H9 (cell line): ENCODE measurements around the gene NUCB2. TPM values are rescaled to one million over a fixed set of nuclear protein-coding genes. Genes with fewer than 3 reads are reported as not detected.

Experiments used
- DNase-seq: peaks from one replicate; pipeline ENCODE4 v3.0.0-alpha.2; 2017
- H2AFZ ChIP-seq: one replicate; pipeline ENCODE4 v1.6.1; 2013; ENCODE audit warnings: mild to moderate bottlenecking, low read length, control low read depth, moderate library complexity
- H2AK5ac ChIP-seq: 2 replicates; pipeline ENCODE4 v1.6.1; 2013; ENCODE audit warnings: low read length, control low read depth, mixed read lengths; ENCODE audit not compliant: insufficient read length
- H2BK120ac ChIP-seq: one replicate; pipeline ENCODE4 v1.6.1; 2013; ENCODE audit warnings: low read depth, mild to moderate bottlenecking, low read length, control low read depth, inconsistent platforms; ENCODE audit not compliant: poor library complexity, severe bottlenecking
- H2BK12ac ChIP-seq: 2 replicates; pipeline ENCODE4 v1.6.1; 2013; ENCODE audit warnings: low read length, control low read depth, mixed read lengths, low read depth; ENCODE audit not compliant: insufficient read length
- H2BK15ac ChIP-seq: 2 replicates; pipeline ENCODE4 v1.6.1; 2013; ENCODE audit warnings: low read depth, low read length, control low read depth
- H2BK20ac ChIP-seq: one replicate; pipeline ENCODE4 v1.6.1; 2013; ENCODE audit warnings: low read depth, mild to moderate bottlenecking, low read length, control low read depth, inconsistent platforms; ENCODE audit not compliant: poor library complexity, severe bottlenecking
- H2BK5ac ChIP-seq: 2 replicates; pipeline ENCODE4 v1.6.1; 2013; ENCODE audit warnings: low read length, control low read depth, mixed read lengths; ENCODE audit not compliant: insufficient read length
- H3K14ac ChIP-seq: 2 replicates; pipeline ENCODE4 v1.6.1; 2013; ENCODE audit warnings: low read length, control low read depth; ENCODE audit not compliant: insufficient read depth
- H3K18ac ChIP-seq: 2 replicates; pipeline ENCODE4 v1.6.1; 2013; ENCODE audit warnings: low read depth, mild to moderate bottlenecking, mixed read lengths, low read length, control low read depth; ENCODE audit not compliant: insufficient read length
- H3K23ac ChIP-seq: 2 replicates; pipeline ENCODE4 v1.6.1; 2013; ENCODE audit warnings: low read length, control low read depth, mixed read lengths, low read depth; ENCODE audit not compliant: insufficient read length
- H3K23me2 ChIP-seq: 2 replicates; pipeline ENCODE4 v1.6.1; 2013; ENCODE audit warnings: low read depth, mild to moderate bottlenecking, mixed read lengths, low read length, control low read depth; ENCODE audit not compliant: insufficient read length, poor library complexity, severe bottlenecking
- H3K27ac ChIP-seq: 2 replicates; pipeline ENCODE4 v1.5.1; 2013; ENCODE audit warnings: low read length, control low read depth, mixed read lengths, low read depth; ENCODE audit not compliant: insufficient read length
- H3K27me3 ChIP-seq: 2 replicates; pipeline ENCODE4 v1.6.1; 2013; ENCODE audit warnings: low read length, control low read depth, inconsistent platforms; ENCODE audit not compliant: insufficient read depth
- H3K4ac ChIP-seq: 2 replicates; pipeline ENCODE4 v1.6.1; 2013; ENCODE audit warnings: low read depth, mild to moderate bottlenecking, control low read depth, inconsistent platforms, low read length, moderate library complexity
- H3K4me1 ChIP-seq: 2 replicates; pipeline ENCODE4 v1.6.1; 2013; ENCODE audit warnings: low read length, control low read depth, inconsistent platforms; ENCODE audit not compliant: insufficient read depth
- H3K4me2 ChIP-seq: 2 replicates; pipeline ENCODE4 v1.6.1; 2013; ENCODE audit warnings: low read length, control low read depth, mixed read lengths; ENCODE audit not compliant: insufficient read length, insufficient read depth
- H3K56ac ChIP-seq: 2 replicates; pipeline ENCODE4 v1.6.1; 2013; ENCODE audit warnings: low read depth, mild to moderate bottlenecking, mixed read lengths, low read length, control low read depth; ENCODE audit not compliant: insufficient read length
- H3K79me1 ChIP-seq: 2 replicates; pipeline ENCODE4 v1.6.1; 2013; ENCODE audit warnings: low read depth, mild to moderate bottlenecking, moderate library complexity, low read length, control low read depth, inconsistent platforms; ENCODE audit not compliant: insufficient read depth, poor library complexity, severe bottlenecking
- H3K79me2 ChIP-seq: 2 replicates; pipeline ENCODE4 v1.6.1; 2013; ENCODE audit warnings: low read length, control low read depth, inconsistent platforms; ENCODE audit not compliant: insufficient read depth
- H3K9ac ChIP-seq: 2 replicates; pipeline ENCODE4 v1.6.1; 2013; ENCODE audit warnings: low read length, control low read depth, mixed read lengths; ENCODE audit not compliant: insufficient read length; ENCODE audit errors: extremely low read depth
- H3K9me3 ChIP-seq: one replicate; pipeline ENCODE4 v1.6.1; 2013; ENCODE audit warnings: low read depth, low read length, inconsistent platforms; ENCODE audit not compliant: control insufficient read depth
- H3T11ph ChIP-seq: one replicate; pipeline ENCODE4 v1.6.1; 2013; ENCODE audit warnings: mild to moderate bottlenecking, low read length, control low read depth, inconsistent platforms
- H4K20me1 ChIP-seq: one replicate; pipeline ENCODE4 v1.6.1; 2013; ENCODE audit not compliant: control insufficient read depth, insufficient read length, insufficient read depth
- H4K5ac ChIP-seq: 2 replicates; pipeline ENCODE4 v1.6.1; 2013; ENCODE audit warnings: low read depth, mild to moderate bottlenecking, mixed read lengths, low read length, control low read depth; ENCODE audit not compliant: insufficient read length
- H4K8ac ChIP-seq: replicated peaks from 2 replicates; pipeline ENCODE4 v1.6.1; 2013; ENCODE audit warnings: low read length, control low read depth, mixed read lengths, low read depth; ENCODE audit not compliant: insufficient read length
- H4K91ac ChIP-seq: 2 replicates; pipeline ENCODE4 v1.6.1; 2013; ENCODE audit warnings: low read depth, mild to moderate bottlenecking, moderate library complexity, mixed read lengths, low read length, control low read depth; ENCODE audit not compliant: insufficient read length
- H3K27ac Mint-ChIP-seq, 3 experiments: 2 replicates in 2 of 3; 3 replicates in 1 of 3; pipeline ENCODE4 v1.8.0; 2020 to 2021; ENCODE audit warnings: mixed read lengths in 3 of 3, mild to moderate bottlenecking in 1 of 3, moderate library complexity in 1 of 3
- H3K27me3 Mint-ChIP-seq: 2 replicates; pipeline ENCODE4 v1.8.0; 2021; ENCODE audit warnings: low read depth, mild to moderate bottlenecking, moderate library complexity, mixed read lengths
- H3K36me3 Mint-ChIP-seq, 3 experiments: 2 replicates in 2 of 3; 3 replicates in 1 of 3; pipeline ENCODE4 v1.8.0; 2020 to 2021; ENCODE audit warnings: low read depth in 3 of 3, mixed read lengths in 3 of 3; ENCODE audit not compliant: insufficient read depth in 1 of 3
- H3K4me1 Mint-ChIP-seq, 2 experiments: 2 replicates each; pipeline ENCODE4 v1.8.0; 2020; ENCODE audit warnings: mixed read lengths in 2 of 2
- H3K4me3 Mint-ChIP-seq, 2 experiments: 2 replicates in 1 of 2; 3 replicates in 1 of 2; pipeline ENCODE4 v1.8.0; 2020 to 2021; ENCODE audit warnings: mild to moderate bottlenecking in 2 of 2, mixed read lengths in 2 of 2, moderate library complexity in 1 of 2
- H3K9me3 Mint-ChIP-seq, 2 experiments: 2 replicates in 1 of 2; 3 replicates in 1 of 2; pipeline ENCODE4 v1.8.0; 2020; ENCODE audit warnings: mild to moderate bottlenecking in 2 of 2, mixed read lengths in 2 of 2, moderate library complexity in 1 of 2
- CTCF ChIP-seq: fragments of 200-600 bp; sonication (generic); conservative IDR thresholded peaks from 3 replicates; pipeline ENCODE4 v1.8.0; 2021; ENCODE audit warnings: antibody characterized with exemption, mild to moderate bottlenecking
- WGBS: extraction: QIAGEN DNeasy Blood & Tissue Kit; methylation state at CpG from one replicate; pipeline ENCODE4 v1.1.7; 2013; ENCODE audit warnings: missing lambda C conversion rate, low lambda C conversion rate, mixed read lengths; ENCODE audit not compliant: insufficient read length; ENCODE audit errors: extremely low coverage; 5-methylcytosine and 5-hydroxymethylcytosine counted together
- total RNA-seq: library from RNA; stranded (reverse); gene quantifications from 2 replicates; pipeline ENCODE4 v1.2.1, GENCODE V29; 2021

Gene NUCB2
- total RNA-seq, 1 experiment from 2014 or later: 29.1 TPM

- Mint-ChIP-seq H3K4me3 (no peak overlapping the region), H3K9me3 (peaks cover 56 to 61% of the 10 kb centered on the region in 2 experiments), H3K36me3 (peaks cover 42 to 51% (median 44%) of the 10 kb centered on the region in 3 experiments), H3K27ac (no peak overlapping the region), H3K4me1 (0 out of 4 replicates have a peak, but pooled peaks cover 0 to 3% of the 10 kb centered on the region in 2 experiments), H3K27me3 (peaks cover 9% of the 10 kb centered on the region)
- Histone ChIP-seq H3K4me2 (no peak overlapping the region), H3K27me3 (no peaks in the 10 kb centered on the region), H3K4ac (no peak overlapping the region), H3K79me2 (no peaks in the 10 kb centered on the region), H2BK20ac (no peak overlapping the region), H4K8ac (no peak overlapping the region), H3K14ac (no peak overlapping the region), H3K23ac (no peak overlapping the region), H2BK12ac (no peak overlapping the region), H3K56ac (no peak overlapping the region), H2BK5ac (no peak overlapping the region), H3K27ac (no peak overlapping the region), H3T11ph (no peak overlapping the region), H3K79me1 (no peaks in the 10 kb centered on the region), H3K9ac (no peak overlapping the region), H3K4me1 (no peaks in the 10 kb centered on the region), H2AFZ (no peak overlapping the region), H4K5ac (no peak overlapping the region), H3K18ac (no peak overlapping the region), H4K20me1 (no peaks in the 10 kb centered on the region), H4K91ac (no peak overlapping the region), H3K23me2 (no peaks in the 10 kb centered on the region), H2BK15ac (no peak overlapping the region), H3K9me3 (peaks cover 52% of the 10 kb centered on the region), H2BK120ac (no peak overlapping the region), H2AK5ac (no peak overlapping the region)
- DNase-seq: no peak
- TF ChIP-seq CTCF: no peak
- WGBS: no CpG with 5 or more reads among the region's 2 CpGs
Observed at GRCh38 chr11:17369684-17370243, 93.2 kb downstream of the NUCB2 start.
